CD4-positive, alpha-beta T cell treated with Interleukin-4 for 1 hour (primary cell): ENCODE data around the gene TRAPPC2.

ENCODE experiments used
- DNase-seq, 2 donors: peaks; one replicate each; pipeline ENCODE4 v3.0.0-alpha.2; 2020 to 2022

The TRAPPC2 gene

GRCh38 chrX:13666836-13667235, 67.6 kb downstream of the TRAPPC2 start:
- no peak for DNase-seq

- DNase-seq: no peak
Measured at GRCh38 chrX:13664020-13664419, 70.4 kb downstream of the TRAPPC2 start.

- DNase-seq: no peak
Measured at GRCh38 chrX:13662355-13662791, 72.0 kb downstream of the TRAPPC2 start.
